Cerebellar cortex (tissue), 1 donor: ENCODE measurements around the gene GNG12.
"Not testable (repeated sequence)": the region's sequence is repeated elsewhere in the genome, so short reads cannot be mapped to it uniquely, and the experiment has no call there.

ENCODE experiments used
- DNase-seq: peaks from one replicate; pipeline ENCODE4 v3.0.0-alpha.2; 2015; ENCODE audit warnings: low spot score

GNG12 gene

DNA sequence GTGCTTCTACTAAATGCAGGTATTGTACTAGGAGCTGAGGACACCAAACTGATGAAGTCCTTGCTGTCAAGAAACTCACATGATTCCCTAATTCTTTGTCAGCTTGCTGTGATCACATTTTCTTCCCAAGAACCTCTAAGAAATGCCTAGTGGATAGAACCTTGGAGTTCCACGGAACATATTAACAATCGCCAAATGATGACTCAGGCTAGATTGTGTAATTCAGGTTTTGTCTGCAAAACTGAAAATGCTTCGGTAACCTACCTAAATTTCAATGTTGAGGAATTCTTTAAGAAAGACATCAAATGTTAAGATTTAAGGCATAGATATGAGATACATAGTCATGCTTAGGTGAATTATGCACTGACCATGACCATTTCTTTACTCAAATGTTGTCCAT is 150.0 kb downstream of the GNG12 start:
- no peak for DNase-seq

DNA sequence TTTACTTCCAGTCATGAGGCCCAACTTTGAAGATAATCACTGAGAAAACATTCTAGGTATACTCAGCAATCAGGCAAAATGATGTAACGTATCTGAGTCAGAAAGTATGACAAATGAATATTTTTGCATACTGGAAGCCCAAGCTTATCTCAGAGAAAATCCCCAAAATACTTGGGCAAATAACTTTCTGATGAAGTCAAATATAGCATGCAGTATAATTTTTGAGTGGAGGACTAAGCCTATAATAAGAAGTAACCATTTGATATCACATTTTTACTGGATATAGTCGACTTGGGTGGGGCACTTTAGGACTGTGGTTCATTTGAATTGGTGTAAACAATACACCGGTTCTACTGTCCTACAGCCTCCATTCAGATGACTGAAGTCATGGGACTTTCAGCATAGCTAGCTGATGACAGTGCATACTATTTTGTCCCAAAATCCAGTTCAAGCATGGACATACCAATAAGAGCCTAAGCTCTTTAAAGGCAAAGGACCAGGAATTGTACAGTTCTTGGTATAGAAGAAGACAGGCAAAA is 150.5 kb downstream of the GNG12 start:
- DNase-seq, result no peak

DNA sequence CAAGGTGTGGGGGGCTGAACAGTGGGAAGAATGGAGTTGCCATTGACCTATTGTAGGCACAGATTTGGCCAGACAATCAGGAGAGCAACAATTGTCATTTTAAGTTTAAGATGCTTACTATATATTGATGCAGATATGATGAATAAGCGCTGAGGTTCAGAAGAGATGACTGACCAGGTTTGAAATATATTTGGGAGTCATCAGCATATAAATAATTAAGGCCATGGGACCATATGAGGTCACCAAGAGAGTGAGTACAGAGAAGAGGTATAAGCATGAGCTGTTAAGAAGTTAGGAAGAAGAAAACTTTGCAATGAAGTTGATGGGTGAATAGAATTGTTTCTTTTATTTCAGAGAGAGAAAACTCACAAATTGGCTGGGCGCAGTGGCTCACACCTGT is 152.8 kb downstream of the GNG12 start:
- no peak for DNase-seq

DNA sequence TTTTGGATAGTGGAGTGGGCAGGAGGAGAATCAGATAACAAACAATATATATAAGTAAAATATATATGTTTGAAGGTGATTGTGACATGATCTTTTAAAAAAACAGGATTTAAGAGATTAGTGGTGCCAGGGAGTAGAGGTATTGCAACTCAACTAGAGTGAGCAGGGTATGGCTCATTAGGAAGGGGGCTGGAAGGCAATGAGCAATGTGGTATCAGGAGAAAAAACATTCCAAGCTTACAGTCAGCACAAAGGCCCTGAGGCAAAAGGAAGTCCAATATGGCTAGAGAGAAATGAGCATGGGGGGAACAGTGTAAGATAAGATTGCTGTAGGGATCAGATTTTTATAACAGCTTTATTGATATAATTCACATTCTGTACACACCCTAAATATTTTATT is 153.6 kb downstream of the GNG12 start:
- DNase-seq, result no peak

DNA sequence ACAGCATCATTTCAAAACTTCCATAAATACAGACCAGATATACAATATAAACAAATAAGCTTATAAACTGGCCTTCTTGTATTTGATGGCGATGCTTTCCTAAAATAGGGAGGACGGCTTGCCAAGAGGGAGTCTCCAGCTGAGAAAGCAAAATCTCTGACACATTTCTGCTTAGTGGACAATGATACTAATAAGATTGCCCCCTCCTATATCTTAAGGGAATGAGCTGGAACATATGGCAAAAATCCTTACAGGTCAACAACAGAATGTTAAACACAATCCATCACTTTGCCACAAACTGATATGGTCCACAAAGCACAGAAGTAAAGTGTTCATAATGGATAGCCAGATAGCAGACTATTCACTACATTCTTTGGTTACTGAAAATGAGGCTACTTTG is 155.3 kb downstream of the GNG12 start:
- no peak for DNase-seq

DNA sequence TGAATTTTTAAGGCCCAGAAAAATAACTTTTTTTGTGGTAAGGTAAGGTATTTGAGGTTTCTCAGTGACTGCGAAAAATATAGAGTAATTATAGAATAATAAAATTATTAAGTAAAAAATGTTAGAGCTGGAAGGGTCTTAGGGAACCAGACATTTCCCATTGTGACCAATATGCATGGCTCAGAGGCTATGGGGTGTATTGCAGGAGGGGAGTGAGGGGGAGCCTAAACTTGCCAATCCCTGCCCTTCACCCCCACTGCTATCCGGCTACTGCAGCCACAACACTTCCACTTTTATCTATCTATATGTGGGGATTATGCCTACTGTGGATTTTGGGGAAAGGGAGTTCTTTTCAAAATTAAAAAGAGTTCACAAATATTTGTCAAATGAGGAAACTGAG is 155.9 kb downstream of the GNG12 start:
- no peak for DNase-seq

DNA sequence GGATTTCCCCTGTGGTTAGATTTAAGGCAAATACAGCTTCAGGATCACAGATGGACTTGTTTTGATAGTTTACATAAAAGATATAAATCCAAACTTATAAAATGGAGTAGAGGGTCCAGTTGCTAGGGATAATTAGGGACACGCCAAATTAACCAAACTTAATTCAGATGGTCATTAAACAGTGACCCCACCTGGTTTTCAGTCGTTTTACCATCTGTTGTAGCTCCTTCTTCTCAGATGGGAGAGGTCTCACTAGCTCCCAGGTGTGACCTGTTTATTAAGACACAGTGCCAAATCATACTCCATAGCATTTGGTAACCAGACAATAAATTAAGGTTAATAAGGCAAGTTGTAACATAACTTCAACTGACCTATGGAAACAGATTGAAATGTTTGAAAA is 156.3 kb downstream of the GNG12 start:
- DNase-seq, result no peak

DNA sequence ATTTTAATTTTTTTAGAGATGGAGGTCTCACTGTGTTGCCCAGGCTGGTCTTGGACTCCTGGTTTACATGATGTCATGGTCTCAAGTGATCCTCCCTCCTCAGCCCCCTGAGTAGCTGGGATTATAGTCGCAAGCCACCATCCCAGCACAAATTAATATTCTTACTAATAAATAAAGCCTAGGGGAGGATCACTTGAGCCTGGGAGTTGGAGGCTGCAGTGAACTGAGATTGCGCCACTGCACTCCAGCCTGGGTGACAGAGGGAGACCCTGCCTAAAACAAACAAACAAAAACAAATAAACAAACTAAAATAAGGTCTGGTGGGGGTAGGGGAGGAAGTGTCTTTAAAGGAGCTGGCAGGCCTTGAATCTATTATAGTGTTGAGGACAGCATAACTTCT is 157.0 kb downstream of the GNG12 start:
- DNase-seq, result no peak

DNA sequence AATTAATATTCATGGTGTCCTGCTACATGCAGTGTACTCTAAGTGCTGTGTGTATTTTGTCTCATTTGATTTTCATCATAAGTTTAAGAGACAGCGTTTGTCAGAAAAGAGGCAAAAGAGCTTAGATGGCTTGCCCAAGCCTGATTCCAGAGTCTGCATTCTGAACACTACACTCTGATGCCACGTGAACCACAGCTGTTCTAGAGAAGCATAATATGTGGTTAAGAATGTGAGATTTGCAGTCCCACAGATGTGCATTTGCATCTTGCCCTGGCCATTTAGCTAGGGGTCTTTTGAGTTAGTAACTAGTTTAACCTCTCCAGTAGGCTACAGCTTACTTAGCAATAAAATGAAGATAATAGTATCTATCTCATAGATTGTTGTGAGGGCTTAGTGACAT is 157.5 kb downstream of the GNG12 start:
- no peak for DNase-seq

DNA sequence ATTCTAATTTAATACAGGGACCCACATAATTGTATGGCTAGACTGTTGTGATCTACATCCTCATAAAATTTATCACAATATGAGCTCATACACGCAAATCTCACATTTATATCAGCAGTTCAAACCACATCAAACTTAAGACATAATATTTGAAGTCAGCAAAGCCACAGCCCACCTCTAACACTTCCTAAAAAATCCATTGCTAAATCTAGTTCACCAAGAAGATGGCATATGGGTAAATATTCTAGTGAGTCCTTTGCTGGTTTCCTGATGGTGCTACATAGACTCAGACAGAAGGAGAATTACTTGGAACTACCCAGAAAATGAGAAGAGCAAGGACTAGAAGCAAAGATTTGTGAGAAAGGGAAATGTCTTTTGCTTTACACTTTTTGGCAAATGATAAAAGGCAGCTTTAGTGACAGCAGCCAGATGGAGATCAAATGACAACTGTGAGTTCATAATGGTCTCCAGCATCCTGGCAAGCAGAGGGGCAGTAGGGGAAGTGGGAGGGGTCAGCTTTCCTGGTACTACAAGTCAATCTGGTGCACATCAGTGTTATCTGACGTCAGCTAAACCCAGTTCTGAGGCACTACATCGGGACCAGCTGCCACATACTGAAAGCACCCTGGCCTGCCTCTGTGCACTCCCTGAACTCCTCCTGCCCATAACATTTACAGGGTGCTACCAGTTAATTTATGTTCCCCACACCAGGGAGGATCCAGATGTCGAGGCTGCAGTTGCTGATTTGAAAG is 158.8 kb downstream of the GNG12 start:
- no peak for DNase-seq

DNA sequence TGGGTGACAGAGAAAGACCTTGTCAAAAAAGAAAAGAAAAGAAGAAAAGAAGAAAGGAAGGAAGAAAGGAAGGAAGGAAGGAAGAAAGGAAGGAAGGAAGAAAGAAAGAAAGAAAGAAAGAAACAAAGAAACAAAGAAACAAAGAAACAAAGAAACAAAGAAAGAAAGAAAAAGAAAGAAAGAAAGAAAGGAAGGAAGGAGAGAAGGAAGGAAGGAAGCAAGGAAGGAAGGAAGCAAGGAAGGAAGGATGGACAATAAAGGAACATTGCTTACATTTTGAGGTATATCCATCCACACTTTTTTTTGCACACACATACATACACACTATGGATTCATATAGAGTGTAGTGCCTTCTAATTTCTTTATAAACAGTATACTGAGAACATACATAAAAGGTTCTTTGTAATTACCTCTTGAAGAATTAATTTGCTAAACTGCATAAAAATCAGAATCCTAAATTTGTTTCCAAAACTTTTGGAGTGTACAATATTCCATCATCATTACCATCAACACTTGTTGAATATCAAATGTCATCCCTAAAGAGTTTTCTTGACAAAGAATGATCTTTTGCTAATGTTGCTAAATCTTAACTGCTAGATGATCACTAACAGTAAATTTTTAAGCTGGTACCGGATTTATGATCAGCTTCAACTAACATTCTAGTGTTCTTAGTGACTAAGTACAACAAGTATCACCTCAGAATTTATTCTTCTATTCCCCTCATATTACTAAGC is 159.6 kb downstream of the GNG12 start:
- no peak for DNase-seq

DNA sequence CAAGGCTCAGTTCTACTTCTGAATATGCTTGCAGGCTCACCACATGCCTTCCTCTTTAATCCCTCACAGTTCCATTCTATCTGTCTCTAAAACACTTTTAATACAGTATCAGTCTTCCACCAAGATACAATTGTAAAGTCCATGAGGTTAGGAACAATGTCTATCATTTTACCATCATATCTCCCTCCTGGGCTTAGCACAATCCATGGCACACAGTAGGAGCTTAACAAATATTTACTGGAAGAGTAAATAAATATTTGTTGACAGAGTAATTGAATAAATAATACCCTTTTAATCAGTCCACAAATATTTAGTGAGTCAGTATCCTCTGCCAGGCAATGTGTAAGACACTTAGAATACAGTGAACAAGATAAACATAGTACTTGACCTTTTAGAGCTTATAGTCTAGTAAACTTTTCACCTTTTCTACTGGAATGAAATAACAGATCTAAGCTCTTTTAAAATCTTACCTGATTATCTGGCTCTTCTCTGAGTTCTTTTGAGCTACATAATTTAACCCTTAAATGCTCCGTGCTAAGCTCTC is 160.9 kb downstream of the GNG12 start:
- DNase-seq, result no peak

DNA sequence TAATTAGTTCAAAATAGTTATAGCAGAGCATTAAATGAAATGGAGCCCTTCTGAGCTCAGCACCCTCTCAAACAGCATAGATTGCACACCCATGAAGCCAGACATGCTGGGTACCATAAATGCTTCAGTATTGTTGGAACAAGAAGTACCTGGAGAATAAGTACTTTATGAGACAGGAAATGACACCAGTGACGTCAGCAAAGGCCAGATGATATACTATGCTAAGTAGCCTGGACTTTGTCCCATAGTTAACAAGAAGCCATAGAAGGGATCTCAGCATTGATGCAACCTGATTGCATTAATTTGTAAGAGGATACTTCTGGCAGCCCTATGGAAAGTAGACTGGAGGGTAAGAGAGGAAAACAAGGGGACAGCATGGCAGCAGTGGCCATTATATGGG is 164.6 kb downstream of the GNG12 start:
- DNase-seq, result no peak

DNA sequence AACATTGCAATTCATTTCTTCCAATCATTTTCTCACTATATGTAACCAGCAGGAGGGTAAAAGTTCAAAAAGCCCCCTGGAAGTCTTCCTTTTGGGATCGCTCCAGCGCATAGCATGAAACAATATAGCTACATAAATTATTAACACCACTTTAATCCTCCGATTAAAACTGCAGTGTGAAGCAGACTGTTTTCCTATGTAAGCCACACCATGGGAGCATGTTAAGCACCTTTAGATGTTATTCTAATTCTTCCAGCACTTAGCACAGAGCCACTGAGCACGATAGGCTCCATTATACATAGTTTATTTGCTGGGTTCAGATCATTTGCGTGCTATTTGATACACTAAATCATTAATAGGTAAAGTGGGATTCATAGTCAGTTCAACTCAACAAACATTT is 166.6 kb downstream of the GNG12 start:
- no peak for DNase-seq

DNA sequence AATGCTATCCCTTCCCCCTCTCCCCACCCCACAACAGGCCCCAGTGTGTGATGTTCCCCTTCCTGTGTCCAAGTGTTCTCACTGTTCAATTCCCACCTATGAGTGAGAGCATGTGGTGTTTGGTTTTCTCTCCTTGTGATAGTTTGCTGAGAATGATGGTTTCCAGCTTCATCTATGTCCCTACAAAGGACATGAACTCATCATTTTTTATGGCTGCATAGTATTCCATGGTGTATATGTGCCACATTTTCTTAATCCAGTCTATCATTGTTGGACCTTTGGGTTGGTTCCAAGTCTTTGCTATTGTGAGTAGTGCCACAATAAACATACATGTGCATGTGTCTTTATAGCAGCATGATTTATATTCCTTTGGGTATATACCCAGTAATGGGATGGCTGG is 168.0 kb downstream of the GNG12 start:
- not testable (repeated sequence) for DNase-seq

DNA sequence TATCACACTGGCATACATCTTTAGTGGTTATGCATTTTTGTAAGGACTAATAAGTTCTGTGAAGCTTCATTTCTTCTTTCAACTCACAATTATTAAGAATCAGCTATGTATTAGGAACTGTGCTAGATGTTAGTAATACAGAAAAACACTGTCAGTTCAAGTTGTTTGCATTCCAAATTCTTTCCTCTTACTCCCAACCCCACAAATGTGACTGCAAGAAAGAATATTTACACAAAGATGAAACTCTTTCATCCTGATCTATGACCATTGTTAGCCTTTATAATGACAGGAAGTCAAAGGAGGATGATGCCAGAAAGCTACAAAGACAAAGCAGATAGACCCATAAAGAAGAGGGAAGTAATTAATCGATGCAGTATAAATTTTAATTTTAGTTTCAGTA is 169.2 kb downstream of the GNG12 start:
- no peak for DNase-seq

DNA sequence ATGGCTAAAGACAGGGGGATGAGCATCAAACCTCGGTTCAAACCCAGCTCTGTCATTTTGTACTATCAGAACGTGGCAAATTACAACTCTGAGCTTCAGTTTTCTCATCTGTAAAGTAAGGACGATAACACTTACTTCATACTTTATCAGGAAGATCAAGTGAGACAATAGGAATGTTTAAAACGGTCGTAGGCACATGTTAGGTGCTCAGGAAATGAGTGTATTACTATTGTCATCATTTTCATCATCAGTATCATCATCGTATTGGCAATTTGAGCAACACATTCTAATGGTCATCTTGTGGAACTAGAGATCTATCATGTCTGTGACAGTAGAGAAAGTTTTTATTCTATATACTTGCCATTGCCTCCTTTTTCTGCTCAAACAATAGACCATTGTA is 170.4 kb downstream of the GNG12 start:
- DNase-seq, result no peak

DNA sequence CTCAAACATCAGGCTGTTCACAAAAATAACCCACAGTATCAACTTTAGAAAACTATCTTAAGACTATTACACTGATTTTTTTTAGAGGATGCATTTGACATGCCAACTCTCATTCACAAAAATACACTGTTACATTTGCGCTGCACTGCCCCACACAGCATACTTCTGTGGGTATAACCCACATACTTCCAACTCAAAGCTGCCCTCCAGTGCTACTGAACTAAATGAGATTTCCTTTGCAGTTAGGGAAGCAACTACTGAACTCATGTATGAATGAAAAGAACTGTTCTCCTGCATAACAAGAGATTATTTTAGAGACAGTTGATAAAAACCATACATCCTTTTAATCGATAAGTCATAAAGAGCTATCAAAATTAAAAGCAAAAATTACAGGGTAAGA is 174.0 kb downstream of the GNG12 start:
- no peak for DNase-seq

DNA sequence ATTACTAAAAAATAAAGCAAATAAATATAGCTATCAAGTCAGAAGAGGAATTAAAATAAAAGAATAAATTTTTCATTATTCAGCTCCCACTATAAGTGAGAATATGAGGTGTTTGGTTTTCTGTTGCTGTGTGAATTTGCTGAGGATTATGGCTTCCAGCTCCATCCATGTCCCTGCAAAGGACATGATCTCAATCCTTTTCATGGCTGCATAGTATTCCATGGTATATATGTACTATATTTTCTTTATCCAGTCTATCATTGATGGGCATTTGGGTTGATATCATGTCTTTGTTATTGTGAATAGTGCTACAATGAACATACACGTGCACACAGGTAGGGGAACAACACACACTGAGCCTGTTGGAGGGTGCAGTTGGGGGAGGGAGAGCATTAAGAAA is 176.1 kb downstream of the GNG12 start:
- DNase-seq, result not testable (repeated sequence)

DNA sequence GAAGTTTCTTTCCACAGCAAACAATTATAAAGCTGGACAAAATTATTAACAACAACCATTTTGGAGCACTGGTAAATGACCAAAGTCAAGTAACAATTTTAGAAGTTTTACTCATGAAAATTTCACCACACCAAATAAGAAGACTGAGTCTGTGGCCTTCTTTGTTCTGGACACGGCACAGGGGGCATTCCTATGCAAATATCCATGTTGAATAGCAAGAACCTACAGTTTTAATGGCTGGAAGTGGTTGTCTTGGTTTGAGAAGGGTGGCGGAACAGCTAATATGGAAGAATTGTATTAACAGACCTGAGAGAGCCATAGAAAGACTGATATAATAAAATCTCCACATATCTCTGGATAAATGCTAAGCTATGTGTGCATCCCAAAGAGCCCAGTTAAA is 177.7 kb downstream of the GNG12 start:
- DNase-seq, result no peak

DNA sequence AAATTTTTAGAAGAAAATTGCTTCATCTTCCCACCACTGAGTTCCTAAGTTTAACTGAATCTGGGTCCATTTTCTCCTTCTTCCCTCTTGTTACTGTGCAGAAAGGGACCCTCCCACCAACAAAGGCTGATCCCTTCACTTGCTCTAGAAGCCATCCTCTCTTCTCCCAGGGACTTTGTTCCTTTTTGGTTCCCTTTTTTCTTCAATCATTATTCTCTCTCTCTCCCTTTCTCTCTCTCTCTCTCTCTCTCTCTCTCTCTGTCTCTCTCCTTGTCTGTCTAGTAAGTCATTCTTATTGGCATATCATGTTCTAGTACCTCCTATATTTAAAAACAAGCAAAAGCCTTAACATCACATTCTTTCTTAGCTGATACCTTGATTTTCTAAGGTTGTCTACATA is 180.0 kb downstream of the GNG12 start:
- no peak for DNase-seq

DNA sequence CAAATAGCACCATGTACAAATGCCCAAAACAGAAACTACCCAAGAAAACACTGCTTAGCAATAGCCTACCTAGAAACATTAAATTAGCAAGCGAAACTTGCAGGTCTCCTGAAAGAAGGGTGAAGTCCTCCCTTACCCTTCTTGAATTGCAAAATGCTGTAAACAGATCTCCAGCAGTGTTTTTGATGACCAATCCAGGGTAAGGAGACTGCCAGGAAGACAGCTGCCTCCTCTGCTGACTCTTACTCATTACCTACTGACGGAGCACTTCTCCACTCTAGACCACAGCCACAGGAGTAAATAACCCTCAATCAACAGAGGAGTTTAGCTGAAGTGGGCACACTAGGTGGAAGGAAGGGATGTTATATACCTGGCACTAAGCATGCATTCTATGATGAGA is 180.5 kb downstream of the GNG12 start:
- DNase-seq, result no peak
